ENCODE results near the gene SP2. TPM values are rescaled to one million over a fixed set of nuclear protein-coding genes. Genes with fewer than 3 reads are reported as not detected.

The SP2 gene
- polyA plus RNA-seq, 1 experiment = 5.9 TPM

DNA sequence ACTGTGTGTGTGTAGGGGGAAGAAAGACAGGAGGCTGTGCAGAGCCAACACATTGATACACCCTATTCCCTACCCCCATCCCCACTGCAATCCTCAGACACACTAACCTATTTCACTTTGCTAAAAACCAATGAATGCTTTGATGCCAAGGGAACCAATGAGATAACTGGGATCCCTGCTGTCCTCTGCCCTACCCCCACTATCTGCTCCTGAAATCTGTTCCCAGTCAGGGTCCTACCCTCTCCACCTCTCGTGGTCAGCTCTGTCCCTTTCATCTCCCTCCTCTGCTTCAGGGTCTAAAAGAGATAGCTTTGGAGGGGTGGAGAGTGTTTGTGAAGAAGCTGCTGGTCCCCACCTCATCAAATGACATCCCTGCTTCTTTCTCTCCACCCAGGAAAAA, 26.0 kb upstream of the SP2 start:
- POLR2A ChIA-PET = no interaction called here
- CTCF ChIA-PET = interaction anchor here (0.5 to 1.7 kb wide), 4 partner anchors 9 to 29 kb away, joined by 3 to 6 read pairs (median 4); partner anchors contain the start of gene SCRN2
- TF ChIP-seq, protein P1, sequence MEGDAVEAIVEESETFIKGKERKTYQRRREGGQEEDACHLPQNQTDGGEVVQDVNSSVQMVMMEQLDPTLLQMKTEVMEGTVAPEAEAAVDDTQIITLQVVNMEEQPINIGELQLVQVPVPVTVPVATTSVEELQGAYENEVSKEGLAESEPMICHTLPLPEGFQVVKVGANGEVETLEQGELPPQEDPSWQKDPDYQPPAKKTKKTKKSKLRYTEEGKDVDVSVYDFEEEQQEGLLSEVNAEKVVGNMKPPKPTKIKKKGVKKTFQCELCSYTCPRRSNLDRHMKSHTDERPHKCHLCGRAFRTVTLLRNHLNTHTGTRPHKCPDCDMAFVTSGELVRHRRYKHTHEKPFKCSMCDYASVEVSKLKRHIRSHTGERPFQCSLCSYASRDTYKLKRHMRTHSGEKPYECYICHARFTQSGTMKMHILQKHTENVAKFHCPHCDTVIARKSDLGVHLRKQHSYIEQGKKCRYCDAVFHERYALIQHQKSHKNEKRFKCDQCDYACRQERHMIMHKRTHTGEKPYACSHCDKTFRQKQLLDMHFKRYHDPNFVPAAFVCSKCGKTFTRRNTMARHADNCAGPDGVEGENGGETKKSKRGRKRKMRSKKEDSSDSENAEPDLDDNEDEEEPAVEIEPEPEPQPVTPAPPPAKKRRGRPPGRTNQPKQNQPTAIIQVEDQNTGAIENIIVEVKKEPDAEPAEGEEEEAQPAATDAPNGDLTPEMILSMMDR (IDR thresholded peaks at IDR 0.05; ENCODE audit: insufficient read depth, low read depth, low read length) = no peak
- Histone ChIP-seq H3K27me3 (ENCODE audit: control insufficient read depth, insufficient read depth, low read length) (peaks cover 14% of the 10 kb centered on the region), H3K4me3 (ENCODE audit: low read depth, low read length) (no peak overlapping the region), H3K36me3 (ENCODE audit: control insufficient read depth, insufficient read depth, low read length) (no peaks in the 10 kb centered on the region)
- DNase-seq (ENCODE audit: low read depth) = no peak

DNA sequence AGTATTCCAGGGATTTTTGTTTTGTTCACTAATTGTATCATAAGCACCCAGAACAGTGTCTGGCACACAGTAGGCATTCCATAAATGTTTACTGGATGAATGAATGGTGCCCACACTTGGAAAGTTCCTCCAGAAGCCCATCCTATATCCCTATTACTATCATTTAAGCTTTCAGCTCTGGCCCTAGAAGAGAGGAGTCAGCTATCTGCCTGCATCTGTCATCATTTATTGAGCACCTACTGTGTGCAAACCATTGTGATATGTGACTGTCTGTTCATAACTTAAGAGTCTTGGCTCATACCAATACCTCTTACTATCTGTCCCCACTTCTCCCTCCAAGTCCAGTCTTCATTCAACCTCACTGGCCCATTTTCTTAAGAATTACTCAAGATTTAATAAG, 25.0 kb upstream of the SP2 start:
- ChIA-PET CTCF (interaction anchor here (1.2 to 1.7 kb wide), 2 partner anchors 18 to 30 kb away, joined by 5 to 6 read pairs; partner anchors contain the start of gene SCRN2), POLR2A (no interaction called here)
- Histone ChIP-seq H3K36me3 (ENCODE audit: control insufficient read depth, insufficient read depth, low read length) (no peaks in the 10 kb centered on the region), H3K4me3 (ENCODE audit: low read depth, low read length) (no peak overlapping the region), H3K27me3 (ENCODE audit: control insufficient read depth, insufficient read depth, low read length) (peaks cover 14% of the 10 kb centered on the region)
- no peak for DNase-seq (ENCODE audit: low read depth)
- TF ChIP-seq, protein P1 (IDR thresholded peaks at IDR 0.05; ENCODE audit: insufficient read depth, low read depth, low read length) = no peak

DNA sequence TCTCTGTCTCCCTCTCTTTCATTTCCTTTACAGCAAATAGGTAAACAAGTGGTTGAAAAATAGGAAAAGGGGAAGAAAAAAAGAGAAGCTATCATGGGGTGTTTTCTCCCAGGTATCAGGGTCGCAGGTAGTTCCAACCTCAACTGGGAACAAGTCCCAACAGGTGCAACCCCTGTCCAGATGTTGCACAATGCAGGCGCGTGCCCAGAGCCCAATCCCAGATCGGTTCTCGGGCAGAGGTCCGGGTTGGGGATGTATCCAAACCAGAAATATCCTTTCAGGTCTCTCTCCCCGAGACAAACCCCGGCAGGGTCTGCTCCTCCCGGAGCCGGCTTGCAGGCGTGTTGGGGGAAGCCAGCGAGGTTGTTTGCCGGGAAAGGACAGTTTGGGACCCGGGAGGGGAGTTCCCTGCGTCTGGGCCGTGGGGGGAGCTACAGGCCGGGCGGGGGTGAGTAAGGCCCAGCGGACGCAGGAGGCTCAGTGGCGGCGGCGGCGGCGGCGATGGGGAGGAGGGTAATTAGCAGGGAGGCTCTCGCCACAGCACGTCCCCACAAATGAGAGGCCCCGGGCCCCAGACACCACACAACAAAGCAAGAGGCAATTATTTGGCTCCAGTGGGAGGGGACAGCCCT, 23.9 kb upstream of the SP2 start:
- POLR2A ChIA-PET = no interaction called here
- CTCF ChIA-PET = interaction anchor here (1.0 to 2.1 kb wide), 4 partner anchors 10 to 31 kb away, joined by 3 to 4 read pairs (median 4); partner anchors contain the start of gene SCRN2

DNA sequence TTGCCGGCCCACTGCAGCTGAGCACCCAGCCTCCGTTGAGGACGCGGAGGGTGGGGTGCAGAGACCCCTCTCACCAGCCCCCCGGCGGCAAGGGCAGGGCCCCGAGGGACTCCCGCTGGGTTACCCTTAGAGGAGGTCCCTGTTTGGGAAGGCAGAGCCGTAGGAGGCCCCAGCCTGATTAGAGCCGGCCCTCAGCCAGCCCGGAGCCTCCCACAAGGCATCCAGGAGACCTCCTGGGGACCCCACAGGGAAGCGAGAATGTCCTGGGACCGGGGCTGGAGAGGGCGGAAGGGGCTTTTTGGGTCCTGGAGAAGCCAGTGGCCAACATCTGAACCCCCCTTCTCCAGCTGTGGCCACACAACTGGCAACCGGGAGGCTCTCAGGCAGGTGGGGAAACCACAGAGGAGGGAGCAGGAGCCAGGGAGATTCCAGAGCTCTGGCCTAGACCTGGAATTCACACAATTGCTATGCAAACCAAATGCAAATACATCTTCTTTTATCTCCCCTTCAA, 23.3 kb upstream of the SP2 start:
- ChIA-PET POLR2A (no interaction called here), CTCF (interaction anchor here (1.1 to 2.1 kb wide), 3 partner anchors 9 to 32 kb away, joined by 3 to 4 read pairs (median 4); partner anchors contain the start of gene SCRN2)

More for the DNA sequence above, 23.9 kb upstream of the SP2 start:
- H3K36me3 ChIP-seq (ENCODE audit: control insufficient read depth, insufficient read depth, low read length) = no peaks in the 10 kb centered on the region
- TF ChIP-seq, protein P1 (IDR thresholded peaks at IDR 0.05; ENCODE audit: insufficient read depth, low read depth, low read length) = no peak
- no peak for DNase-seq (ENCODE audit: low read depth)
- no peak overlapping the region for H3K4me3 ChIP-seq (ENCODE audit: low read depth, low read length)
- H3K27me3 ChIP-seq (ENCODE audit: control insufficient read depth, insufficient read depth, low read length) = peaks cover 14% of the 10 kb centered on the region

More for the DNA sequence above, 23.3 kb upstream of the SP2 start:
- no peaks in the 10 kb centered on the region for H3K36me3 ChIP-seq (ENCODE audit: control insufficient read depth, insufficient read depth, low read length)
- no peak for DNase-seq (ENCODE audit: low read depth)
- peaks cover 14% of the 10 kb centered on the region for H3K27me3 ChIP-seq (ENCODE audit: control insufficient read depth, insufficient read depth, low read length)
- no peak overlapping the region for H3K4me3 ChIP-seq (ENCODE audit: low read depth, low read length)
- TF ChIP-seq, protein P1 (IDR thresholded peaks at IDR 0.05; ENCODE audit: insufficient read depth, low read depth, low read length) = no peak

Measured in BJ (cell line).